Mucosa of stomach (tissue), 1 donor: ENCODE results near the gene METTL15.
A peak's percentile ranks its signal among the peaks of the same experiment; 100 is the strongest.
"Not testable (repeated sequence)": the region's sequence is repeated elsewhere in the genome, so short reads cannot be mapped to it uniquely, and the experiment has no call there.

Source experiments
- H3K27me3 ChIP-seq: one replicate; pipeline ENCODE4 v1.7.0; 2013; ENCODE audit warnings: mild to moderate bottlenecking, low read length; ENCODE audit not compliant: control insufficient read depth, insufficient read depth
- H3K36me3 ChIP-seq: one replicate; pipeline ENCODE4 v1.7.0; 2013; ENCODE audit warnings: low read length; ENCODE audit not compliant: control insufficient read depth, insufficient read depth
- H3K4me1 ChIP-seq: one replicate; pipeline ENCODE4 v1.7.0; 2013; ENCODE audit warnings: mild to moderate bottlenecking, low read length; ENCODE audit not compliant: control insufficient read depth, insufficient read depth
- H3K4me3 ChIP-seq: one replicate; pipeline ENCODE4 v1.7.0; 2013; ENCODE audit warnings: low read length
- H3K9ac ChIP-seq: one replicate; pipeline ENCODE4 v1.7.0; 2013; ENCODE audit warnings: mild to moderate bottlenecking, low read length, moderate library complexity
- H3K9me3 ChIP-seq: one replicate; pipeline ENCODE4 v1.7.0; 2013; ENCODE audit warnings: mild to moderate bottlenecking, low read length, moderate library complexity; ENCODE audit not compliant: control insufficient read depth
- donor health status: Pancreatic carcinoma.

Gene METTL15, protein sequence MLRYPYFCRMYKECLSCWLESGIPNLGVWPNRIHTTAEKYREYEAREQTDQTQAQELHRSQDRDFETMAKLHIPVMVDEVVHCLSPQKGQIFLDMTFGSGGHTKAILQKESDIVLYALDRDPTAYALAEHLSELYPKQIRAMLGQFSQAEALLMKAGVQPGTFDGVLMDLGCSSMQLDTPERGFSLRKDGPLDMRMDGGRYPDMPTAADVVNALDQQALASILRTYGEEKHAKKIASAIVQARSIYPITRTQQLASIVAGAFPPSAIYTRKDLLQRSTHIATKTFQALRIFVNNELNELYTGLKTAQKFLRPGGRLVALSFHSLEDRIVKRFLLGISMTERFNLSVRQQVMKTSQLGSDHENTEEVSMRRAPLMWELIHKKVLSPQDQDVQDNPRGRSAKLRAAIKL

DNA sequence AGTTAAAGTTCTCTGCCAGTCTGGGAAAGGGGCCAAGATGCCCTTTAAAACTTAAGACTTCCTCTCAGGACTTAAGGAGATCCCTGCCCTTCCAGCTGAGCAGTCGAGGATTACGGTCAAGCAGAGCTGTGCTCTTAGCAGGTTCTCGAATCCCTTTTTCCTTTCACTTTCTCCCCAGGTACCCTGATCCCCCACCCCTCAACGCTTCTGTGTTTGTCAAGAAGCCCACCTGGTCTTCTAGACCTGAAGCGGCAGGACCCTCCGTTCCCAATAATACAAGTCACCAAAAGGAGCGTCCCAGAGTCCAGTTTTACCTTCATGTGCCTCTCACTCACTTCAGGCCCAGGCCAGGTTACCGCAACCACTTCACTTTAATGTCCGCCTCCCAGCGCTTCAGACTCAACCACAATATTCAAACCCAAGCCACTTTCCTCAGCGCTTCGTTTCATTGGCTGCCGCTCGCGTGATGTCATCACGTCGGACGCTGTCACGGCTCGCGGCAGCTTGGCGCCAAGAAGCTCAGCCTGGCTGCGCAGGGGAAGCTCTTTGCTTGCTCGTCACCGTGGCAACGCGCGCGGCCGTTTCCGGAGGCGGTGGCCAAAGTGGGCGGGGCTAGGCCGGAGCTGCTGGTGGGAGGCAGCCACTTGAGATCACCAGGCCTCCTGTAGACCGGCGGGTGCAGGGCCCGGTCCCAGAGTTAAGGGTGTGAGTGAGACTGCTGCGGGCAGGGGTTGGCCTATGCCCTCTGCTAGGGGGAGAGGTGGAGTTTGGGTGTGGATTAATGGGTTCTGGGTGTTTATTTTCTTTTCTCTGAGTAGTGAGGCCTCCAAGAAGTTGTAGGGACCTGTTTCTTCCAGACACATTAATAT is at the start of gene METTL15, which contains the start of gene KIF18A:
TSS of gene METTL15 (plus strand) at position 639 of the 869 bp plus-strand sequence. CDS start 4,947 bp downstream, outside the sequence.
TSS of gene KIF18A (minus strand) at position 407 of the 869 bp plus-strand sequence. CDS start 10,209 bp downstream, outside the sequence.
- Histone ChIP-seq H3K9me3 (no peaks in the 10 kb centered on the region), H3K27me3 (no peaks in the 10 kb centered on the region), H3K4me1 (no peaks in the 10 kb centered on the region), H3K36me3 (no peaks in the 10 kb centered on the region), H3K9ac (peak within 1 kb of the TSS; percentile 77), H3K4me3 (peak within 1 kb of the TSS; percentile 68)

DNA sequence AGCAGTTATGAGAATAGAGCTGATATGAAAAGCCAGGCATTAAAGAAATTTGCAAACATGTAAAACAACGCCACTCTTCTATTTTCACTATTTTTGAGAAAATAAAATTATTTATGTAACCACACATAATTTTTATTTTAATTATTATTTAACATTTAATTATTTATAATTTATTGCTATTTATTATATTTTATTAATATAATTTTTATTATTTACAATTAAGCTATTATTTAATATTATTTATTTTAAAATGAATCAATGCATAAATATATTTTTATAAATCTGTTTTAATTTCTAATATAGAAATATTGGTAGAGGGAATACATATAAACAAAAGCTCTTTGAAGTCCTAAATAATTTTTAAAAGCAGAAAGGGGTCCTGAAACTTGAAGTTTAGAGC is 36.9 kb upstream of the METTL15 start:
- Histone ChIP-seq H3K27me3 (no peaks in the 10 kb centered on the region), H3K4me3 (no peak overlapping the region), H3K36me3 (no peaks in the 10 kb centered on the region), H3K9ac (no peak overlapping the region), H3K9me3 (no peaks in the 10 kb centered on the region), H3K4me1 (no peaks in the 10 kb centered on the region)

DNA sequence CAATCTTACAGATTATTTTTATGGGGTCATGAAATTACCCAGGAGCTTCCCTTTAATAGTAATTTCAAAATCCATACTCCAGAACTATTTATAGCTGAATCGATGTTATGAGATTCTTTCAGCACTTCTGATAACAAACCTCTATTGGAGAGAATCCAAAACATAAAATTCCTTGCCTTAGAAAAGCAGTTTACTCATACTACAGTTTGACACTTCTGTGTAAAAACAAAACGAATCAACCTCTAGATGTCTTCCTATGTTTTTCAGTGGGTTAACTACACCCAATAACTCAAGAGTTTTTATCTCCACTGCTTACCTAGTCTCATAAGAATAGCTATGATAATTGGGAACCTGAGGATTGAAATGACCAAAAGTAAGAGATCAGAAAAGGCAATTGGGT is 35.9 kb upstream of the METTL15 start:
- no peak overlapping the region for H3K4me3 ChIP-seq
- no peaks in the 10 kb centered on the region for H3K36me3 ChIP-seq
- no peaks in the 10 kb centered on the region for H3K4me1 ChIP-seq

DNA sequence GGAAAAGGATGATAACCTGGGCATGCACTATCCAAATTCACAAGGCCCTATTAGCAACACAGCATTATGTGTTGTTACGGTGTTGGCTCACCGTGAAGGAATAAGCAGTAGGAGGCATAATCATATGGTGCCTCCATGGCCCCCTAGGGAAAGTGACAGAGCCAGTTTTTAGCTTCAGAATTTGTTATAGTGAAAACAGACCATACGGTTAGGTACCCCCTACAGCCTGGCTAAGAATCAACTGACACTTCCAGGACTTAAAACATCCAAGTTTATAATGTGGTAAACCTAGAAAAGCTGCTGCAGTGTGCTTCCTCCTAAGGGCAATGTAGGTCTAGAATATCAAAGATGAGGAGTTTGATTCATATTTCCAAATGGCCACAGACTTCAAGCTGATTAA is 30.7 kb upstream of the METTL15 start:
- Histone ChIP-seq H3K9me3 (no peaks in the 10 kb centered on the region), H3K4me1 (no peaks in the 10 kb centered on the region), H3K9ac (no peak overlapping the region), H3K4me3 (no peak overlapping the region), H3K27me3 (no peaks in the 10 kb centered on the region), H3K36me3 (no peaks in the 10 kb centered on the region)

More for the DNA sequence above, 35.9 kb upstream of the METTL15 start:
- Histone ChIP-seq H3K9me3 (no peaks in the 10 kb centered on the region), H3K9ac (no peak overlapping the region), H3K27me3 (no peaks in the 10 kb centered on the region)

GRCh38 chr11:28083118-28083517 is 25.1 kb upstream of the METTL15 start:
- Histone ChIP-seq H3K9ac (no peak overlapping the region), H3K4me3 (no peak overlapping the region), H3K9me3 (no peaks in the 10 kb centered on the region), H3K4me1 (no peaks in the 10 kb centered on the region), H3K36me3 (no peaks in the 10 kb centered on the region), H3K27me3 (no peaks in the 10 kb centered on the region)

GRCh38 chr11:28086569-28086968 is 21.6 kb upstream of the METTL15 start:
- Histone ChIP-seq H3K4me3 (no peak overlapping the region), H3K27me3 (no peaks in the 10 kb centered on the region), H3K9ac (no peak overlapping the region), H3K9me3 (no peaks in the 10 kb centered on the region), H3K4me1 (no peaks in the 10 kb centered on the region), H3K36me3 (no peaks in the 10 kb centered on the region)

DNA sequence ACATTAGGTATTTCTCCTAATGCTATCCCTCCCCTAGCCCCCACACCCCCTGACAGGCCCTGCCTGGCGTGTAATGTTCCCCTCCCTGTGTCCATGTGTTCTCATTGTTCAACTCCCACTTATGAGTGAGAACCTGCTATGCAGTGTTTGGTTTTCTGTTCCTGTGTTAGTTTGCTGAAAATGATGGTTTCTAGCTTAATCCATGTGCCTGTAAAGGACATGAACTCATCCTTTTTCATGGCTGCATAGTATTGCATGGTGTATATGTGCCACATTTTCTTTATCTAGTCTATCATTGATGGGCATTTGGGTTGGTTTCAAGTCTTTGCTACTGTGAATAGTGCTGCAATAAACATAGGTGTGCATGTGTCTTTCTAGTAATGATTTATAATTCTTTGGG is 21.0 kb upstream of the METTL15 start:
- not testable (repeated sequence) for H3K36me3 ChIP-seq, H3K4me3 ChIP-seq, H3K27me3 ChIP-seq, H3K9ac ChIP-seq, H3K4me1 ChIP-seq, H3K9me3 ChIP-seq

- not testable (repeated sequence) for H3K9me3 ChIP-seq, H3K4me1 ChIP-seq, H3K27me3 ChIP-seq, H3K9ac ChIP-seq, H3K4me3 ChIP-seq, H3K36me3 ChIP-seq
Measured at GRCh38 chr11:28087693-28088092, 20.5 kb upstream of the METTL15 start.

DNA sequence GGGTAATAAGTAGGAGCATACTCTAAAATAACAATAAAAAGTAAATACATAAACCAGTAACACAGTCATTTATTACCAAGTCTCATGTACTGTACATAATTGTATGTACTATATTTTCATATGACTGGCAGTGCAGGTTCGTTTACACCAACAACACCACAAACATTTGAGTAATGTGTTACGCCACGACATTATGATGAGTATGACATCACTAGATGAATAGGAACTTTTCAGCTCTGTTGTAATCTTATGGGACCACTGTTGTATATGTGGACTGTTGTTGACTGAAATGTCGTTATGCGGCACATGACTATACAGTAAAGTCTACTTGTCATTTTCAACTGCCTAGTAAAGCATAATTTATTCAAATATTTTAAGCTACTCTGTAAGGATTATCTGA is 18.8 kb upstream of the METTL15 start:
- no peak overlapping the region for H3K9ac ChIP-seq
- no peaks in the 10 kb centered on the region for H3K27me3 ChIP-seq
- H3K36me3 ChIP-seq, result no peaks in the 10 kb centered on the region
- no peaks in the 10 kb centered on the region for H3K4me1 ChIP-seq
- H3K9me3 ChIP-seq, result no peaks in the 10 kb centered on the region
- no peak overlapping the region for H3K4me3 ChIP-seq

- Histone ChIP-seq H3K27me3 (no peaks in the 10 kb centered on the region), H3K4me3 (no peak overlapping the region), H3K36me3 (no peaks in the 10 kb centered on the region), H3K4me1 (no peaks in the 10 kb centered on the region), H3K9ac (no peak overlapping the region), H3K9me3 (no peaks in the 10 kb centered on the region)
Measured at GRCh38 chr11:28090052-28090749, 18.0 kb upstream of the METTL15 start.

DNA sequence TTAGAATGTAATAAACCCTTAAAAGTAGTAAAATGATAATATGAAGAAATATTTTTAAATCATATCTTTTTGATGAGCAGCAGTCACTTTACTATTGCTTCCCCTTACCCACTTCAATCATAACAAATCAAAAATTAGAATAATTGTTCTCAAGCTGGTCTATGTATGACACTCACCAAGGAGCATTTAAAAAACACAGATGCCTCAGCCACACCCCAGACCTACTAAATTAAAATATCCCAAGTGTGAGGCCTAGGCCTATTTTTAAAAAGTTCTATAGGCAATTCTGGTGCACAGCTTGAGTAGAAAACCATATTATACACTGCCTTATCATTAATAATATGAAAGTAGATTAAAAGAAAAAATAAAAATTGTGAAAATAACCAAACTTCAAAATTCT is 15.4 kb upstream of the METTL15 start:
- H3K9me3 ChIP-seq, result no peaks in the 10 kb centered on the region
- no peaks in the 10 kb centered on the region for H3K36me3 ChIP-seq
- no peaks in the 10 kb centered on the region for H3K4me1 ChIP-seq
- H3K9ac ChIP-seq, result no peak overlapping the region
- no peak overlapping the region for H3K4me3 ChIP-seq
- no peaks in the 10 kb centered on the region for H3K27me3 ChIP-seq

DNA sequence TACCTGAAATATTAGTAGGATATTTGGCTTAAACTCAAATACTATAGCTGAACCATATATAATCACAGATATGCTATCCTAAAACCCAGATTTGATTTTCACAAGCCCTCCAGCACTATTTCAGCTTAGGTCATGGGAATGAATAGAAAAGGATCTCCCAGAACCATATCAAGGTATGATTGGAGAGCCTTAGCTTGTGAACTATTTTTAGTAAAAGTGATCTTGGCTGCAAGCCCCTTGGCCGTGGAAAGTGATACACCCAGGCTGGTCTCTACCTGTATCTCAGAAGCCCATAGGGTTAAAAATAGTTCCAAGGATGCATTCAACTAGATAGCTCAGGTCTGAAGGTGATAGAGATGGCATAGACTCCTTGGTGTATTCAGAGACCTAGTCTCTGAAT is 9.9 kb upstream of the METTL15 start:
- Histone ChIP-seq H3K36me3 (no peaks in the 10 kb centered on the region), H3K27me3 (no peaks in the 10 kb centered on the region), H3K9ac (no peak overlapping the region), H3K4me3 (no peak overlapping the region), H3K9me3 (no peaks in the 10 kb centered on the region), H3K4me1 (no peaks in the 10 kb centered on the region)
